GM11168 (cell line): ENCODE results near the gene CANT1.
"Not testable (repeated sequence)": the region's sequence is repeated elsewhere in the genome, so short reads cannot be mapped to it uniquely, and the experiment has no call there.

Source experiments
- in situ Hi-C: fragments of 300-500 bp; cut with MboI; formaldehyde crosslinking; loops from one replicate; pipeline ENCODE4 v1.12.0; 2022; ENCODE audit warnings: low sequenced_read_pairs; ENCODE audit not compliant: unreplicated experiment

Gene CANT1

GRCh38 chr17:79028496-79029326 is 19.1 kb upstream of the CANT1 start:
- in situ Hi-C loops = no loop called here

- in situ Hi-C loops = no loop called here
Measured at GRCh38 chr17:79027925-79028491, 18.4 kb upstream of the CANT1 start.

- in situ Hi-C loops = no loop called here
Measured at GRCh38 chr17:79027274-79027924, 17.8 kb upstream of the CANT1 start.

GRCh38 chr17:79026376-79027273 is 17.1 kb upstream of the CANT1 start:
- in situ Hi-C loops = no loop called here

GRCh38 chr17:79024901-79025737 is 15.6 kb upstream of the CANT1 start:
- in situ Hi-C loops = no loop called here

- in situ Hi-C loops = no loop called here
Measured at GRCh38 chr17:79023886-79024771, 14.6 kb upstream of the CANT1 start, which contains the start of gene C1QTNF1. TSS of gene C1QTNF1 (plus strand) at chr17:79024169. CDS start at chr17:79043969, 19,800 bp downstream.

- in situ Hi-C loops = no loop called here
Measured at GRCh38 chr17:79023180-79023705, 13.7 kb upstream of the CANT1 start.

GRCh38 chr17:79022507-79022991 is 13.0 kb upstream of the CANT1 start:
- in situ Hi-C loops = no loop called here

GRCh38 chr17:79021929-79022328 is 12.4 kb upstream of the CANT1 start:
- in situ Hi-C loops = not testable (repeated sequence)

GRCh38 chr17:79020631-79021301 is 11.2 kb upstream of the CANT1 start:
- in situ Hi-C loops = no loop called here

- in situ Hi-C loops = no loop called here
Measured at GRCh38 chr17:79019632-79020584, 10.3 kb upstream of the CANT1 start.

- in situ Hi-C loops = no loop called here
Measured at GRCh38 chr17:79019261-79019631, 9.7 kb upstream of the CANT1 start.

- in situ Hi-C loops = no loop called here
Measured at GRCh38 chr17:79018370-79018695, 8.8 kb upstream of the CANT1 start.

- in situ Hi-C loops = no loop called here
Measured at GRCh38 chr17:79017546-79018369, 8.2 kb upstream of the CANT1 start.

GRCh38 chr17:79014158-79014758 is 4.7 kb upstream of the CANT1 start:
- in situ Hi-C loops = no loop called here
